H9 (cell line): ENCODE measurements around the gene SECISBP2. TPM values are rescaled to one million over a fixed set of nuclear protein-coding genes. Genes with fewer than 3 reads are reported as not detected.

Experiments used
- DNase-seq: peaks from one replicate; pipeline ENCODE4 v3.0.0-alpha.2; 2017
- H2AFZ ChIP-seq: one replicate; pipeline ENCODE4 v1.6.1; 2013; ENCODE audit warnings: mild to moderate bottlenecking, low read length, control low read depth, moderate library complexity
- H2AK5ac ChIP-seq: 2 replicates; pipeline ENCODE4 v1.6.1; 2013; ENCODE audit warnings: low read length, control low read depth, mixed read lengths; ENCODE audit not compliant: insufficient read length
- H2BK120ac ChIP-seq: one replicate; pipeline ENCODE4 v1.6.1; 2013; ENCODE audit warnings: low read depth, mild to moderate bottlenecking, low read length, control low read depth, inconsistent platforms; ENCODE audit not compliant: poor library complexity, severe bottlenecking
- H2BK12ac ChIP-seq: 2 replicates; pipeline ENCODE4 v1.6.1; 2013; ENCODE audit warnings: low read length, control low read depth, mixed read lengths, low read depth; ENCODE audit not compliant: insufficient read length
- H2BK15ac ChIP-seq: 2 replicates; pipeline ENCODE4 v1.6.1; 2013; ENCODE audit warnings: low read depth, low read length, control low read depth
- H2BK20ac ChIP-seq: one replicate; pipeline ENCODE4 v1.6.1; 2013; ENCODE audit warnings: low read depth, mild to moderate bottlenecking, low read length, control low read depth, inconsistent platforms; ENCODE audit not compliant: poor library complexity, severe bottlenecking
- H2BK5ac ChIP-seq: 2 replicates; pipeline ENCODE4 v1.6.1; 2013; ENCODE audit warnings: low read length, control low read depth, mixed read lengths; ENCODE audit not compliant: insufficient read length
- H3K14ac ChIP-seq: 2 replicates; pipeline ENCODE4 v1.6.1; 2013; ENCODE audit warnings: low read length, control low read depth; ENCODE audit not compliant: insufficient read depth
- H3K18ac ChIP-seq: 2 replicates; pipeline ENCODE4 v1.6.1; 2013; ENCODE audit warnings: low read depth, mild to moderate bottlenecking, mixed read lengths, low read length, control low read depth; ENCODE audit not compliant: insufficient read length
- H3K23ac ChIP-seq: 2 replicates; pipeline ENCODE4 v1.6.1; 2013; ENCODE audit warnings: low read length, control low read depth, mixed read lengths, low read depth; ENCODE audit not compliant: insufficient read length
- H3K23me2 ChIP-seq: 2 replicates; pipeline ENCODE4 v1.6.1; 2013; ENCODE audit warnings: low read depth, mild to moderate bottlenecking, mixed read lengths, low read length, control low read depth; ENCODE audit not compliant: insufficient read length, poor library complexity, severe bottlenecking
- H3K27ac ChIP-seq: 2 replicates; pipeline ENCODE4 v1.5.1; 2013; ENCODE audit warnings: low read length, control low read depth, mixed read lengths, low read depth; ENCODE audit not compliant: insufficient read length
- H3K27me3 ChIP-seq: 2 replicates; pipeline ENCODE4 v1.6.1; 2013; ENCODE audit warnings: low read length, control low read depth, inconsistent platforms; ENCODE audit not compliant: insufficient read depth
- H3K4ac ChIP-seq: 2 replicates; pipeline ENCODE4 v1.6.1; 2013; ENCODE audit warnings: low read depth, mild to moderate bottlenecking, control low read depth, inconsistent platforms, low read length, moderate library complexity
- H3K4me1 ChIP-seq: 2 replicates; pipeline ENCODE4 v1.6.1; 2013; ENCODE audit warnings: low read length, control low read depth, inconsistent platforms; ENCODE audit not compliant: insufficient read depth
- H3K4me2 ChIP-seq: 2 replicates; pipeline ENCODE4 v1.6.1; 2013; ENCODE audit warnings: low read length, control low read depth, mixed read lengths; ENCODE audit not compliant: insufficient read length, insufficient read depth
- H3K56ac ChIP-seq: 2 replicates; pipeline ENCODE4 v1.6.1; 2013; ENCODE audit warnings: low read depth, mild to moderate bottlenecking, mixed read lengths, low read length, control low read depth; ENCODE audit not compliant: insufficient read length
- H3K79me1 ChIP-seq: 2 replicates; pipeline ENCODE4 v1.6.1; 2013; ENCODE audit warnings: low read depth, mild to moderate bottlenecking, moderate library complexity, low read length, control low read depth, inconsistent platforms; ENCODE audit not compliant: insufficient read depth, poor library complexity, severe bottlenecking
- H3K79me2 ChIP-seq: 2 replicates; pipeline ENCODE4 v1.6.1; 2013; ENCODE audit warnings: low read length, control low read depth, inconsistent platforms; ENCODE audit not compliant: insufficient read depth
- H3K9ac ChIP-seq: 2 replicates; pipeline ENCODE4 v1.6.1; 2013; ENCODE audit warnings: low read length, control low read depth, mixed read lengths; ENCODE audit not compliant: insufficient read length; ENCODE audit errors: extremely low read depth
- H3K9me3 ChIP-seq: one replicate; pipeline ENCODE4 v1.6.1; 2013; ENCODE audit warnings: low read depth, low read length, inconsistent platforms; ENCODE audit not compliant: control insufficient read depth
- H3T11ph ChIP-seq: one replicate; pipeline ENCODE4 v1.6.1; 2013; ENCODE audit warnings: mild to moderate bottlenecking, low read length, control low read depth, inconsistent platforms
- H4K20me1 ChIP-seq: one replicate; pipeline ENCODE4 v1.6.1; 2013; ENCODE audit not compliant: control insufficient read depth, insufficient read length, insufficient read depth
- H4K5ac ChIP-seq: 2 replicates; pipeline ENCODE4 v1.6.1; 2013; ENCODE audit warnings: low read depth, mild to moderate bottlenecking, mixed read lengths, low read length, control low read depth; ENCODE audit not compliant: insufficient read length
- H4K8ac ChIP-seq: replicated peaks from 2 replicates; pipeline ENCODE4 v1.6.1; 2013; ENCODE audit warnings: low read length, control low read depth, mixed read lengths, low read depth; ENCODE audit not compliant: insufficient read length
- H4K91ac ChIP-seq: 2 replicates; pipeline ENCODE4 v1.6.1; 2013; ENCODE audit warnings: low read depth, mild to moderate bottlenecking, moderate library complexity, mixed read lengths, low read length, control low read depth; ENCODE audit not compliant: insufficient read length
- H3K27ac Mint-ChIP-seq, 3 experiments: 2 replicates in 2 of 3; 3 replicates in 1 of 3; pipeline ENCODE4 v1.8.0; 2020 to 2021; ENCODE audit warnings: mixed read lengths in 3 of 3, mild to moderate bottlenecking in 1 of 3, moderate library complexity in 1 of 3
- H3K27me3 Mint-ChIP-seq: 2 replicates; pipeline ENCODE4 v1.8.0; 2021; ENCODE audit warnings: low read depth, mild to moderate bottlenecking, moderate library complexity, mixed read lengths
- H3K36me3 Mint-ChIP-seq, 3 experiments: 2 replicates in 2 of 3; 3 replicates in 1 of 3; pipeline ENCODE4 v1.8.0; 2020 to 2021; ENCODE audit warnings: low read depth in 3 of 3, mixed read lengths in 3 of 3; ENCODE audit not compliant: insufficient read depth in 1 of 3
- H3K4me1 Mint-ChIP-seq, 2 experiments: 2 replicates each; pipeline ENCODE4 v1.8.0; 2020; ENCODE audit warnings: mixed read lengths in 2 of 2
- H3K4me3 Mint-ChIP-seq, 2 experiments: 2 replicates in 1 of 2; 3 replicates in 1 of 2; pipeline ENCODE4 v1.8.0; 2020 to 2021; ENCODE audit warnings: mild to moderate bottlenecking in 2 of 2, mixed read lengths in 2 of 2, moderate library complexity in 1 of 2
- H3K9me3 Mint-ChIP-seq, 2 experiments: 2 replicates in 1 of 2; 3 replicates in 1 of 2; pipeline ENCODE4 v1.8.0; 2020; ENCODE audit warnings: mild to moderate bottlenecking in 2 of 2, mixed read lengths in 2 of 2, moderate library complexity in 1 of 2
- CTCF ChIP-seq: fragments of 200-600 bp; sonication (generic); conservative IDR thresholded peaks from 3 replicates; pipeline ENCODE4 v1.8.0; 2021; ENCODE audit warnings: antibody characterized with exemption, mild to moderate bottlenecking
- WGBS: extraction: QIAGEN DNeasy Blood & Tissue Kit; methylation state at CpG from one replicate; pipeline ENCODE4 v1.1.7; 2013; ENCODE audit warnings: missing lambda C conversion rate, low lambda C conversion rate, mixed read lengths; ENCODE audit not compliant: insufficient read length; ENCODE audit errors: extremely low coverage; 5-methylcytosine and 5-hydroxymethylcytosine counted together
- total RNA-seq: library from RNA; stranded (reverse); gene quantifications from 2 replicates; pipeline ENCODE4 v1.2.1, GENCODE V29; 2021

Gene SECISBP2
- total RNA-seq, 1 experiment from 2014 or later, result 62.7 TPM

GRCh38 chr9:89358985-89359384, 40.7 kb downstream of the SECISBP2 start:
- no peak for TF ChIP-seq CTCF
- no peak overlapping the region for H3K9ac ChIP-seq
- no peak overlapping the region for H3K4ac ChIP-seq
- H3K36me3 Mint-ChIP-seq, result peaks cover 32 to 83% (median 83%) of the 10 kb centered on the region in 3 experiments; a peak in 6 of 7 replicates
- H3K27ac Mint-ChIP-seq, result peak overlapping the region in 1 of 3 experiments; percentile 23; a peak in 2 of 7 replicates
- H3T11ph ChIP-seq, result no peak overlapping the region
- H3K9me3 Mint-ChIP-seq, result no peaks in the 10 kb centered on the region
- no peak overlapping the region for H3K4me3 Mint-ChIP-seq
- H3K79me1 ChIP-seq, result no peaks in the 10 kb centered on the region
- no peak overlapping the region for H4K5ac ChIP-seq
- no peaks in the 10 kb centered on the region for H3K27me3 Mint-ChIP-seq
- H2BK12ac ChIP-seq, result no peak overlapping the region
- H3K9me3 ChIP-seq, result no peaks in the 10 kb centered on the region
- H3K18ac ChIP-seq, result no peak overlapping the region
- H2BK20ac ChIP-seq, result no peak overlapping the region
- no peaks in the 10 kb centered on the region for H3K27me3 ChIP-seq
- no peak for DNase-seq
- no peak overlapping the region for H2AK5ac ChIP-seq
- H3K27ac ChIP-seq, result no peak overlapping the region
- H4K8ac ChIP-seq, result no peak overlapping the region
- H3K4me1 Mint-ChIP-seq, result no peaks in the 10 kb centered on the region
- no peak overlapping the region for H2AFZ ChIP-seq
- H2BK5ac ChIP-seq, result no peak overlapping the region
- H3K4me1 ChIP-seq, result no peaks in the 10 kb centered on the region
- H4K20me1 ChIP-seq, result no peaks in the 10 kb centered on the region
- H3K4me2 ChIP-seq, result no peak overlapping the region
- no peak overlapping the region for H2BK15ac ChIP-seq
- no CpG with 5 or more reads among the region's 4 CpGs for whole genome bisulfite sequencing
- H3K23ac ChIP-seq, result no peak overlapping the region
- no peaks in the 10 kb centered on the region for H3K79me2 ChIP-seq
- H2BK120ac ChIP-seq, result no peak overlapping the region
- H3K56ac ChIP-seq, result no peak overlapping the region
- no peaks in the 10 kb centered on the region for H3K23me2 ChIP-seq
- H3K14ac ChIP-seq, result no peak overlapping the region
- H4K91ac ChIP-seq, result no peak overlapping the region
